Adipocyte (in vitro differentiated cells): ENCODE data around the gene AP2S1.

Source experiments
- DNase-seq: peaks from one replicate; pipeline ENCODE4 v3.0.0-alpha.2; 2015; ENCODE audit warnings: low read depth
- H3K27me3 ChIP-seq: replicated peaks from 2 replicates; pipeline ENCODE4 v1.7.0; 2013; ENCODE audit warnings: mild to moderate bottlenecking, low read length, moderate library complexity; ENCODE audit not compliant: control insufficient read depth, insufficient read depth
- H3K36me3 ChIP-seq: 2 replicates; pipeline ENCODE4 v1.7.0; 2013; ENCODE audit warnings: low read length, mild to moderate bottlenecking, moderate library complexity; ENCODE audit not compliant: control insufficient read depth, insufficient read depth, severe bottlenecking
- H3K4me1 ChIP-seq: 2 replicates; pipeline ENCODE4 v1.7.0; 2013; ENCODE audit warnings: mild to moderate bottlenecking, low read length, moderate library complexity; ENCODE audit not compliant: control insufficient read depth, insufficient read depth
- H3K4me3 ChIP-seq: 2 replicates; pipeline ENCODE4 v1.7.0; 2013; ENCODE audit warnings: mild to moderate bottlenecking, low read length, moderate library complexity
- H3K9ac ChIP-seq: 2 replicates; pipeline ENCODE4 v1.7.0; 2013; ENCODE audit warnings: mild to moderate bottlenecking, low read length, moderate library complexity
- H3K9me3 ChIP-seq: 2 replicates; pipeline ENCODE4 v1.7.0; 2013; ENCODE audit warnings: mild to moderate bottlenecking, low read length, moderate library complexity; ENCODE audit not compliant: control insufficient read depth

AP2S1 gene

GRCh38 chr19:46866407-46867136 is 15.9 kb upstream of the AP2S1 start:
- no peaks in the 10 kb centered on the region for H3K27me3 ChIP-seq
- no peak overlapping the region for H3K9ac ChIP-seq
- DNase-seq: peak; percentile 52
- peaks cover 51% of the 10 kb centered on the region for H3K4me1 ChIP-seq
- no peaks in the 10 kb centered on the region for H3K36me3 ChIP-seq
- H3K9me3 ChIP-seq: no peaks in the 10 kb centered on the region
- no peak overlapping the region for H3K4me3 ChIP-seq

GRCh38 chr19:46863818-46864629 is 13.4 kb upstream of the AP2S1 start:
- peak; percentile 87 for DNase-seq
- Histone ChIP-seq H3K36me3 (no peaks in the 10 kb centered on the region), H3K9ac (peak overlapping the region; percentile 95), H3K9me3 (no peaks in the 10 kb centered on the region), H3K4me3 (peak overlapping the region; percentile 96), H3K27me3 (no peaks in the 10 kb centered on the region), H3K4me1 (peaks cover 57% of the 10 kb centered on the region)

DNA sequence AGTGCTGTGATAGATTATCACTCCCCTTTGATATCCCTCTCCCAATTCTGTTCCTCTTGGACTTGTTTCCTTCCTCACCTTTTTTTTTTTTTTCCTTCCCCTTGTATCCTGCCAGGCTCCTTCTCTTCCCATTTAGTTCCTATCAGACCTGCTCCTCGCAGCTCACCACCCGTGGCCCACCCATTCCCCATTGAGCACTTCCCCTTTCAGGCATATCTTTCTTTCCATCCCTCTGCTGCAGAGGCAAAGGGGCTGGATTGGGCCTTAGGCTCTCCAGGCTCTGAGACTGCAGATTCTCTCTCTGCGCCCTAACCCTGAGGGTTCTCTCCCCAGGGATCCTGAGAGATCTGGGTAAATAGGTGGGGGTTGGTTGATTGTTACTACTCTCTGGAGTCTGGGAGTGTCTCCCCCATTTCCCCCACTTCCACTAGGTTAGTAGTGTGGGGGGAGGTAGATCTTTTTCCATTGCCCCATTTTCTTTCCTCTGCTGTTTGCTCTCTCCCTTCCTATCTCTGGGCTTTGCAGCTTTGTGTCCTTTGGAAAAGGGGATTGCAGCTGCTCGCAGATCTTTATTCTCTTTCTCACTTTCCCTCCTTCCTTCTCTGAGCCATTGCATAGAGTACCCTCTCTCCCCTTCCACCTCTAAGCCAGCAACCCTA is 12.5 kb upstream of the AP2S1 start:
- Histone ChIP-seq H3K4me3 (peak overlapping the region; percentile 96), H3K9ac (peak overlapping the region; percentile 95), H3K36me3 (no peaks in the 10 kb centered on the region), H3K4me1 (peaks cover 57% of the 10 kb centered on the region), H3K27me3 (no peaks in the 10 kb centered on the region), H3K9me3 (no peaks in the 10 kb centered on the region)
- peak; percentile 38 for DNase-seq

DNA sequence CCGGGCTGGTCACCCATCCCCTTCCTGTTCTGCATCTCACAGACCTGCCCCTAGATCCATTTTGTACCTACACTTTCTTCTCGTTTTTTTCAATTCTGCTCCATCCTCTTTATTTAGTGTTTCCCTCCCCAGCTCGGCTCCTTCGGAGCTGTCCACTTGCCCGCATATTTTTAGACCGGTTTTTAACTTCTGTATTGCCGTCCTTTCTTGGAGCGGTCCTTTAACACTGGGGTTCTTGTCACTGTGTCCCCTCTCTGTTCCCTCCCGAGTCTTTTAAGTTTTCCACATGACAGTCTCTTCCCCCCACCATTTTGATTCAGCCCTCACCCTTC is 11.8 kb upstream of the AP2S1 start:
- H3K4me3 ChIP-seq: peak overlapping the region; percentile 96
- H3K27me3 ChIP-seq: no peaks in the 10 kb centered on the region
- H3K9ac ChIP-seq: peak overlapping the region; percentile 95
- DNase-seq: peak; percentile 55
- H3K36me3 ChIP-seq: no peaks in the 10 kb centered on the region
- H3K9me3 ChIP-seq: no peaks in the 10 kb centered on the region
- peaks cover 56% of the 10 kb centered on the region for H3K4me1 ChIP-seq

- Histone ChIP-seq H3K27me3 (no peaks in the 10 kb centered on the region), H3K4me1 (peaks cover 53% of the 10 kb centered on the region), H3K9me3 (no peaks in the 10 kb centered on the region), H3K4me3 (peak overlapping the region; percentile 96), H3K36me3 (no peaks in the 10 kb centered on the region), H3K9ac (peak overlapping the region; percentile 95)
- DNase-seq: peak; percentile 42
These were observed 11.3 kb upstream of the AP2S1 start for GRCh38 chr19:46861691-46862502.

GRCh38 chr19:46860846-46861690 is 10.4 kb upstream of the AP2S1 start, which contains the start of gene ARHGAP35:
Gene ARHGAP35, plus strand, starts transcription at chr19:46860997. Its CDS starts 57,679 bp downstream, at chr19:46918676.
- Histone ChIP-seq H3K4me3 (peak within 1 kb of the TSS; percentile 96), H3K9me3 (no peaks in the 10 kb centered on the region), H3K9ac (peak within 1 kb of the TSS; percentile 98), H3K4me1 (peaks cover 51% of the 10 kb centered on the region), H3K27me3 (no peaks in the 10 kb centered on the region), H3K36me3 (no peaks in the 10 kb centered on the region)
- DNase-seq: peak; percentile 92

GRCh38 chr19:46860125-46860845 is 9.6 kb upstream of the AP2S1 start:
- Histone ChIP-seq H3K9ac (peak overlapping the region; percentile 98), H3K36me3 (no peaks in the 10 kb centered on the region)
- DNase-seq: peak; percentile 99

DNA sequence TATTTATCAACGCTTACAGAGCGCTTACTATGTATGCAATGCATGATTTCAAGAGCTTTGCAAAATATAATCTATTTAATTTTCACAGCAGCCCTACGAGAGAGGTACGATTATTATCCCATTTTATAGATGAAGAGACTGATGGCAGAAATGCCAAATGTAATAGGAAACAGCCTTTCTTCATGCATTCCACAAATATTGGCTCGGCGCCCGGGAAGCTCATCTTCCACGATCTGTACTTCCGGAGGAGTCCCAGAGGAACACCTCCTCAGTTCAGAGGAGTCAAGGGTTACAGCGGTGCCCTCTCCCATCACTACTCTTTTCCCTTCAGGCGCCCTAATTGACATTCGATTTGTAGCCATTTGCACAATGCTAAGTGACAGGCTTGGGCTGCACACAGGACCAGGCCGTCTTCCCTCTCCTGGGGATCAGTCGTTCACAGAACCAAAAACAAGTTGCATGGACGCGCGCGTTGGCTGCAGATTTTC is 9.0 kb upstream of the AP2S1 start:
- no peak for DNase-seq
- no peaks in the 10 kb centered on the region for H3K27me3 ChIP-seq
- H3K9ac ChIP-seq: peak overlapping the region; percentile 98
- no peaks in the 10 kb centered on the region for H3K36me3 ChIP-seq
- H3K4me3 ChIP-seq: peak overlapping the region; percentile 89
- H3K4me1 ChIP-seq: peaks cover 45% of the 10 kb centered on the region
- no peaks in the 10 kb centered on the region for H3K9me3 ChIP-seq

More at GRCh38 chr19:46860125-46860845, 9.6 kb upstream of the AP2S1 start:
- Histone ChIP-seq H3K27me3 (no peaks in the 10 kb centered on the region), H3K9me3 (no peaks in the 10 kb centered on the region), H3K4me3 (peak overlapping the region; percentile 89), H3K4me1 (peaks cover 51% of the 10 kb centered on the region)

DNA sequence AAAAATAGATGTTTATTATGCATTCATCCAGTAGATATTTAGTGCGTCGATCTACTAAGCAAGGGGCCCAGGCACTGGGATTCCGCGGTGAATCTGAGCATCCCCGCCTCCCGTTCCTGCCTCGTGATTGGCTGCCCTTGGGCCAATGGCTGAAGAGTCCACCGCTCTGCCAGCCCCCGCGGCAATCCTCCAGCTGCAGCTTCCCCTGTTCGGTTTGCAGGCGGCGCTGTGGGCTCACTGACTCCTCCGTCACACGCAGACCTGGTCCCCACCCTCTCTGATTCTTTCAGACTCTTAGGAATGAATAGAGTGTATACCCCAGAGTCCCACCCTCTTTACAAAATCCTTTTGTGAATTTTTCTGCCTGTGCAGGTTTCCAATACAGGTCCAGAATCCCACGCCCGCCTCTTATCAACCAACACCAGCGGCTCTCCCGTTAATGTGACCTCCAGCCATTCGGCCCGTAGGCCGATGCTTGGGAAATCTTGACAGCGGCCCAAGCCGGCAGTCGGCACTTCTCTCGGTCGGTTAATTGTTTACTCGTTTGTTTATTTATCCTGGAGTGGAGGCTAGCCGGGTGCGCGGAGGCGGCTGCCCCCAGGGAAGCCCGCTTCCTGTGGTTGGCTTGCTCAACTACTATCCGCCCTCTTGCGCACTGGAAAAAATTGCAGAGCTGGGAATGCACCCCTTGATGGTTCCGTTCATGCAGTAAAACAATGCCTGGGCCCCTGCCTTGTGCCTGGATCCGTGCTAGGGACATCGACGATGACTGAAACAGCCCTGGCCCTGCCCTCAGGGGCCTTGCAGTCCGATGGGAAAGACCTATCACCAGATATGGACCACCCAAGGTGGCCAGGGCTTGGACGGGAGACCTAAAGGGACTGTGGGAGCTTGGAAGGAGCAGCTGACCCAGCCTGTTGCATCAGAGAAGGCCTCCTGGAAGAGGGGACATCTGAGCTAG is 5.7 kb upstream of the AP2S1 start:
- DNase-seq: peak; percentile 98
- H3K4me3 ChIP-seq: peak overlapping the region; percentile 81
- H3K36me3 ChIP-seq: no peaks in the 10 kb centered on the region
- H3K4me1 ChIP-seq: peaks cover 21% of the 10 kb centered on the region
- peak overlapping the region; percentile 83 for H3K9ac ChIP-seq
- no peaks in the 10 kb centered on the region for H3K27me3 ChIP-seq
- H3K9me3 ChIP-seq: no peaks in the 10 kb centered on the region
